Astrocyte (in vitro differentiated cells and primary cell): Measurements from ENCODE around the gene PLEKHM3. TPM values are rescaled to one million over a fixed set of nuclear protein-coding genes. Genes with fewer than 3 reads are reported as not detected.

Experiments
- DNase-seq: peaks from one replicate; pipeline ENCODE4 v3.0.0-alpha.2; 2010; ENCODE audit warnings: low read depth
- FAIRE-seq: peaks from 2 replicates; lab custom pipeline; 2011; peaks lifted over from hg19 to GRCh38; lab: Jason Lieb, UNC
- H2AFZ ChIP-seq: 2 replicates; pipeline ENCODE4 v1.6.0; 2012; ENCODE audit warnings: low read depth, low read length, inconsistent platforms
- H3K27ac ChIP-seq: 2 replicates; pipeline ENCODE4 v1.5.1; 2011; ENCODE audit warnings: low read depth, low read length, inconsistent platforms
- H3K27me3 ChIP-seq: 2 replicates; pipeline ENCODE4 v1.6.0; 2011; ENCODE audit warnings: low read length, inconsistent platforms; ENCODE audit not compliant: insufficient read depth
- H3K36me3 ChIP-seq: 2 replicates; pipeline ENCODE4 v1.5.1; 2011; ENCODE audit warnings: low read length, inconsistent platforms; ENCODE audit not compliant: insufficient read depth
- H3K4me1 ChIP-seq: 2 replicates; pipeline ENCODE4 v1.5.1; 2011; ENCODE audit warnings: low read length, inconsistent platforms; ENCODE audit not compliant: insufficient read depth
- H3K4me2 ChIP-seq: 2 replicates; pipeline ENCODE4 v1.6.0; 2012; ENCODE audit warnings: low read length, inconsistent platforms
- H3K4me3 ChIP-seq: 2 replicates; pipeline ENCODE4 v1.5.1; 2011; ENCODE audit warnings: low read depth, mild to moderate bottlenecking, low read length, inconsistent platforms; ENCODE audit not compliant: insufficient read depth
- H3K79me2 ChIP-seq: 2 replicates; pipeline ENCODE4 v1.6.0; 2012; ENCODE audit warnings: mild to moderate bottlenecking, low read length, inconsistent platforms; ENCODE audit not compliant: insufficient read depth
- H3K9ac ChIP-seq: 2 replicates; pipeline ENCODE4 v1.6.0; 2012; ENCODE audit warnings: mild to moderate bottlenecking, low read length, inconsistent platforms
- H3K9me3 ChIP-seq: 2 replicates; pipeline ENCODE4 v1.5.1; 2012; ENCODE audit warnings: low read depth, mild to moderate bottlenecking, low read length, inconsistent platforms; ENCODE audit not compliant: insufficient read depth
- H4K20me1 ChIP-seq: 2 replicates; pipeline ENCODE4 v1.6.0; 2012; ENCODE audit warnings: low read length, inconsistent platforms; ENCODE audit not compliant: insufficient read depth
- H3K27ac Mint-ChIP-seq: one replicate; pipeline ENCODE4 v1.8.0; 2021; ENCODE audit warnings: mild to moderate bottlenecking, mixed read lengths; ENCODE audit not compliant: unreplicated experiment
- H3K27me3 Mint-ChIP-seq: one replicate; pipeline ENCODE4 v1.8.0; 2021; ENCODE audit warnings: low read depth, mixed read lengths; ENCODE audit not compliant: unreplicated experiment
- H3K36me3 Mint-ChIP-seq: one replicate; pipeline ENCODE4 v1.8.0; 2021; ENCODE audit warnings: low read depth, mixed read lengths; ENCODE audit not compliant: unreplicated experiment
- H3K4me1 Mint-ChIP-seq: one replicate; pipeline ENCODE4 v1.8.0; 2021; ENCODE audit warnings: low read depth, mixed read lengths; ENCODE audit not compliant: unreplicated experiment
- H3K4me3 Mint-ChIP-seq: one replicate; pipeline ENCODE4 v1.8.0; 2021; ENCODE audit warnings: mild to moderate bottlenecking, moderate library complexity, mixed read lengths; ENCODE audit not compliant: unreplicated experiment
- H3K9me3 Mint-ChIP-seq: one replicate; pipeline ENCODE4 v1.8.0; 2021; ENCODE audit warnings: mild to moderate bottlenecking, mixed read lengths; ENCODE audit not compliant: unreplicated experiment
- EZH2 ChIP-seq: IDR thresholded peaks from 2 replicates; pipeline ENCODE4 v1.6.1; 2012; ENCODE audit warnings: mild to moderate bottlenecking, low read length, inconsistent platforms; ENCODE audit not compliant: insufficient read depth
- total RNA-seq: library from RNA; stranded (reverse); gene quantifications from 2 replicates; pipeline ENCODE4 v1.2.1, GENCODE V29; 2021
- TF ChIP-seq, protein P1 (sequence below): IDR thresholded peaks from 2 replicates; pipeline ENCODE4 v1.5.1; 2011; ENCODE audit warnings: low read depth, mild to moderate bottlenecking, inconsistent platforms, low read length, moderate library complexity; ENCODE audit not compliant: insufficient read depth

PLEKHM3 gene
- total RNA-seq, 1 donor from 2014 or later: 9.1 TPM

DNA sequence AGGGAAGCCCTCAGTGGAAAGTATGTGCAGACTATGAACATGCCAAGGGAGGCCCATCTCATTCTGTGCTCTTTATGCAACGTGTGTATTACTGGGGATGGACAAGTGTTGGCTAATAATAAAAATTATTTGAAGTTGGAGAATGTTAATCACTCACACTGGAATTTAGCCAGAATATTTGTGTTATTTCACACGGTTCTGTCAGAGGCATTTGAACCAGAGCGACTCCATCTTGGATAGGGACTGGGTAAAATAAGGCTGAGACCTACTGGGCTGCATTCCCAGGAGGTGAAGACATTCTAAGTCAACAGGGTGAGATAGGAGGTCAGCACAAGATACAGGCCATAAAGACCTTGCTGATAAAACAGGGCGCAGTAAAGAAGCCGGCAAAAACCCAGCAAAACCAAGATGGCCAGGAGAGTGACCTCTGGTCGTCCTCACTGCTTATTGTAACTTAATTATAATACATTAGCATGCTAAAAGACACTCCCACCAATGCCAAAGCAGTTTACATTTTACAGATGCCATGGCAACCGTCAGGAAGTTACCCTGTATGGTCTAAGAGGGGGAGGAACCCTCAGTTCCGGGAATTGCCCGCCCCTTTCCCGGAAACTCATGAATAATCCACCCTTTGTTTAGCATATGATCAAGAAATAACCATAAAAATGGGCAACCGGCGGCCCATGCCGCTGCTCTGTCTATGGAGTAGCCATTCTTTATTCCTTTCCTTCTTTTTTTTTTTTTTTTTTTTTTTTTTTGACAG is 253.1 kb downstream of the PLEKHM3 start:
- DNase-seq (no peak), FAIRE-seq (no peak)
- Histone ChIP-seq H3K9ac (no peak overlapping the region), H3K27me3 (no peaks in the 10 kb centered on the region), H4K20me1 (peaks cover 4% of the 10 kb centered on the region), H3K27ac (no peak overlapping the region), H3K36me3 (no peaks in the 10 kb centered on the region), H3K79me2 (peaks cover 5% of the 10 kb centered on the region), H3K4me3 (no peak overlapping the region), H3K4me1 (peaks cover 9% of the 10 kb centered on the region), H3K4me2 (no peak overlapping the region), H2AFZ (no peak overlapping the region), H3K9me3 (no peaks in the 10 kb centered on the region)
- peaks cover 3% of the 10 kb centered on the region for H3K36me3 Mint-ChIP-seq
- H3K9me3 Mint-ChIP-seq: peaks cover 2% of the 10 kb centered on the region
- no peaks in the 10 kb centered on the region for H3K4me1 Mint-ChIP-seq
- TF ChIP-seq EZH2: no peak
- no peak overlapping the region for H3K27ac Mint-ChIP-seq
- no peak overlapping the region for H3K4me3 Mint-ChIP-seq
- peaks cover 4% of the 10 kb centered on the region for H3K27me3 Mint-ChIP-seq

GRCh38 chr2:207771421-207771820 is 253.9 kb downstream of the PLEKHM3 start:
- DNase-seq (no peak), FAIRE-seq (no peak)
- H3K9ac ChIP-seq: no peak overlapping the region
- H4K20me1 ChIP-seq: peaks cover 4% of the 10 kb centered on the region
- no peaks in the 10 kb centered on the region for H3K4me1 Mint-ChIP-seq
- H3K9me3 ChIP-seq: no peaks in the 10 kb centered on the region
- H3K79me2 ChIP-seq: peaks cover 8% of the 10 kb centered on the region
- peaks cover 3% of the 10 kb centered on the region for H3K36me3 Mint-ChIP-seq
- H3K27me3 ChIP-seq: no peaks in the 10 kb centered on the region
- no peak overlapping the region for H2AFZ ChIP-seq
- H3K4me2 ChIP-seq: no peak overlapping the region
- no peaks in the 10 kb centered on the region for H3K36me3 ChIP-seq
- no peak overlapping the region for H3K27ac Mint-ChIP-seq
- no peak overlapping the region for H3K4me3 ChIP-seq
- no peak overlapping the region for H3K27ac ChIP-seq
- TF ChIP-seq, protein P1, sequence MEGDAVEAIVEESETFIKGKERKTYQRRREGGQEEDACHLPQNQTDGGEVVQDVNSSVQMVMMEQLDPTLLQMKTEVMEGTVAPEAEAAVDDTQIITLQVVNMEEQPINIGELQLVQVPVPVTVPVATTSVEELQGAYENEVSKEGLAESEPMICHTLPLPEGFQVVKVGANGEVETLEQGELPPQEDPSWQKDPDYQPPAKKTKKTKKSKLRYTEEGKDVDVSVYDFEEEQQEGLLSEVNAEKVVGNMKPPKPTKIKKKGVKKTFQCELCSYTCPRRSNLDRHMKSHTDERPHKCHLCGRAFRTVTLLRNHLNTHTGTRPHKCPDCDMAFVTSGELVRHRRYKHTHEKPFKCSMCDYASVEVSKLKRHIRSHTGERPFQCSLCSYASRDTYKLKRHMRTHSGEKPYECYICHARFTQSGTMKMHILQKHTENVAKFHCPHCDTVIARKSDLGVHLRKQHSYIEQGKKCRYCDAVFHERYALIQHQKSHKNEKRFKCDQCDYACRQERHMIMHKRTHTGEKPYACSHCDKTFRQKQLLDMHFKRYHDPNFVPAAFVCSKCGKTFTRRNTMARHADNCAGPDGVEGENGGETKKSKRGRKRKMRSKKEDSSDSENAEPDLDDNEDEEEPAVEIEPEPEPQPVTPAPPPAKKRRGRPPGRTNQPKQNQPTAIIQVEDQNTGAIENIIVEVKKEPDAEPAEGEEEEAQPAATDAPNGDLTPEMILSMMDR: no peak
- TF ChIP-seq EZH2: no peak
- peaks cover 2% of the 10 kb centered on the region for H3K9me3 Mint-ChIP-seq
- H3K4me1 ChIP-seq: peaks cover 9% of the 10 kb centered on the region
- peak overlapping the region; percentile 40 for H3K4me3 Mint-ChIP-seq
- peaks cover 2% of the 10 kb centered on the region for H3K27me3 Mint-ChIP-seq

Other genes with a start within 250 kb of the PLEKHM3 start
- gene CRYGD, start 99.0 kb upstream of the PLEKHM3 start, total RNA-seq: not detected in 2 replicates
- gene CRYGC, start 104.3 kb upstream of the PLEKHM3 start, total RNA-seq: not detected in 2 replicates
- not detected in 2 replicates for gene CRYGB, start 120.6 kb upstream of the PLEKHM3 start, total RNA-seq
- not detected in 2 replicates for gene CRYGA, start 138.1 kb upstream of the PLEKHM3 start, total RNA-seq
- not detected in 2 replicates for gene C2orf80, start 164.5 kb upstream of the PLEKHM3 start, total RNA-seq
- gene IDH1, start 229.5 kb upstream of the PLEKHM3 start, total RNA-seq: 160 and 181 TPM in 2 replicates
- 29.8 and 32.2 TPM in 2 replicates for gene PIKFYVE, start 240.7 kb upstream of the PLEKHM3 start, total RNA-seq